Mesenchymal stem cell (in vitro differentiated cells and primary cell): ENCODE results near the gene PAPOLB.

ENCODE experiments used
- DNase-seq: peaks from one replicate; pipeline ENCODE4 v3.0.0-alpha.2; 2013
- H2AFZ ChIP-seq: one replicate; pipeline ENCODE4 v1.6.1; 2013; ENCODE audit warnings: low read depth, mild to moderate bottlenecking, control low read depth, inconsistent platforms, low read length, moderate library complexity
- H2AK5ac ChIP-seq: 2 replicates; pipeline ENCODE4 v1.6.1; 2013; ENCODE audit warnings: low read length, moderate library complexity, mild to moderate bottlenecking, inconsistent platforms; ENCODE audit not compliant: severe bottlenecking
- H2BK120ac ChIP-seq: one replicate; pipeline ENCODE4 v1.6.1; 2013; ENCODE audit warnings: low read depth, mild to moderate bottlenecking, inconsistent platforms, low read length, moderate library complexity
- H2BK12ac ChIP-seq, 2 experiments: one replicate each; pipeline ENCODE4 v1.6.1; 2013; ENCODE audit warnings: inconsistent platforms in 2 of 2, low read length in 2 of 2, mild to moderate bottlenecking in 2 of 2, moderate library complexity in 2 of 2, control low read depth in 1 of 2
- H2BK15ac ChIP-seq: one replicate; pipeline ENCODE4 v1.6.1; 2013; ENCODE audit warnings: mild to moderate bottlenecking, low read depth, inconsistent platforms; ENCODE audit not compliant: poor library complexity, severe bottlenecking
- H2BK5ac ChIP-seq: 2 replicates; pipeline ENCODE4 v1.6.1; 2013; ENCODE audit warnings: low read depth, mild to moderate bottlenecking, low read length, control low read depth, inconsistent platforms; ENCODE audit not compliant: poor library complexity, severe bottlenecking
- H3K14ac ChIP-seq, 2 experiments: one replicate each; pipeline ENCODE4 v1.6.1; 2013; ENCODE audit warnings: inconsistent platforms in 2 of 2, low read length in 2 of 2, control low read depth in 1 of 2, mild to moderate bottlenecking in 1 of 2, moderate library complexity in 1 of 2
- H3K18ac ChIP-seq, 2 experiments: one replicate each; pipeline ENCODE4 v1.6.1; 2013; ENCODE audit warnings: inconsistent platforms in 2 of 2, low read length in 2 of 2, control low read depth in 1 of 2, low read depth in 1 of 2, mild to moderate bottlenecking in 1 of 2
- H3K23ac ChIP-seq, 2 experiments: one replicate each; pipeline ENCODE4 v1.6.1; 2013; ENCODE audit warnings: inconsistent platforms in 2 of 2, low read length in 2 of 2, mild to moderate bottlenecking in 2 of 2, moderate library complexity in 2 of 2, control low read depth in 1 of 2
- H3K27ac ChIP-seq: 2 replicates; pipeline ENCODE4 v1.5.1; 2013; ENCODE audit warnings: mild to moderate bottlenecking, moderate library complexity, low read length, control low read depth, inconsistent platforms; ENCODE audit not compliant: poor library complexity, severe bottlenecking
- H3K27me3 ChIP-seq, 2 experiments: 2 replicates each; pipeline versions ENCODE4 v1.6.1 to v1.7.0; 2013; ENCODE audit warnings: low read length in 2 of 2, mild to moderate bottlenecking in 2 of 2, moderate library complexity in 2 of 2, control low read depth in 1 of 2, inconsistent platforms in 1 of 2; ENCODE audit not compliant: control insufficient read depth in 1 of 2, insufficient read depth in 1 of 2
- H3K36me3 ChIP-seq, 2 experiments: 2 replicates each; pipeline versions ENCODE4 v1.6.1 to v1.7.0; 2013; ENCODE audit warnings: low read length in 2 of 2, control low read depth in 1 of 2, inconsistent platforms in 1 of 2, low read depth in 1 of 2, mild to moderate bottlenecking in 1 of 2; ENCODE audit not compliant: insufficient read depth in 2 of 2, control insufficient read depth in 1 of 2
- H3K4ac ChIP-seq, 2 experiments: one replicate each; pipeline ENCODE4 v1.6.1; 2013; ENCODE audit warnings: inconsistent platforms in 2 of 2, low read length in 2 of 2, mild to moderate bottlenecking in 2 of 2, moderate library complexity in 2 of 2, control low read depth in 1 of 2, low read depth in 1 of 2
- H3K4me1 ChIP-seq: 2 replicates; pipeline ENCODE4 v1.6.1; 2013; ENCODE audit warnings: low read depth, low read length, control low read depth; ENCODE audit not compliant: control insufficient read depth, insufficient read depth
- H3K4me2 ChIP-seq: 2 replicates; pipeline ENCODE4 v1.6.1; 2013; ENCODE audit warnings: low read length, mild to moderate bottlenecking, inconsistent platforms; ENCODE audit not compliant: poor library complexity, severe bottlenecking
- H3K4me3 ChIP-seq, 2 experiments: 2 replicates each; pipeline versions ENCODE4 v1.5.1 to v1.7.0; 2013; ENCODE audit warnings: low read length in 2 of 2, mild to moderate bottlenecking in 2 of 2, control low read depth in 1 of 2, low read depth in 1 of 2; ENCODE audit not compliant: insufficient read depth in 1 of 2
- H3K79me1 ChIP-seq: replicated peaks from 2 replicates; pipeline ENCODE4 v1.6.1; 2013; ENCODE audit warnings: mild to moderate bottlenecking, control low read depth, low read length, inconsistent platforms; ENCODE audit not compliant: poor library complexity, severe bottlenecking
- H3K9ac ChIP-seq: 2 replicates; pipeline ENCODE4 v1.7.0; 2013; ENCODE audit warnings: mild to moderate bottlenecking, low read length, moderate library complexity
- H3K9me3 ChIP-seq: 2 replicates; pipeline ENCODE4 v1.7.0; 2013; ENCODE audit warnings: mild to moderate bottlenecking, low read length; ENCODE audit not compliant: control insufficient read depth
- H4K8ac ChIP-seq: one replicate; pipeline ENCODE4 v1.6.1; 2013; ENCODE audit warnings: inconsistent platforms, mild to moderate bottlenecking, low read length, moderate library complexity
- H4K91ac ChIP-seq: one replicate; pipeline ENCODE4 v1.6.1; 2013; ENCODE audit warnings: mild to moderate bottlenecking, low read length, inconsistent platforms
- WGBS: methylation state at CpG from one replicate; pipeline ENCODE4 v1.1.7; 2013; ENCODE audit warnings: mixed read lengths; 5-methylcytosine and 5-hydroxymethylcytosine counted together

Gene PAPOLB

GRCh38 chr7:4849390-4849789, 12.4 kb downstream of the PAPOLB start:
- no peak overlapping the region for H4K8ac ChIP-seq
- H3K27ac ChIP-seq: no peak overlapping the region
- H3K4me1 ChIP-seq: no peaks in the 10 kb centered on the region
- no peak overlapping the region for H2BK12ac ChIP-seq
- no peak overlapping the region for H4K91ac ChIP-seq
- no peak overlapping the region for H3K23ac ChIP-seq
- H2BK15ac ChIP-seq: no peak overlapping the region
- 45% methylated on average over 2 of the region's 4 CpGs for WGBS
- no peak overlapping the region for H3K4ac ChIP-seq
- no peak overlapping the region for H3K4me2 ChIP-seq
- no peak overlapping the region for H2AFZ ChIP-seq
- peaks cover 0 to 13% of the 10 kb centered on the region in 2 experiments for H3K27me3 ChIP-seq
- no peak overlapping the region for H3K18ac ChIP-seq
- no peak overlapping the region for H2BK120ac ChIP-seq
- H3K14ac ChIP-seq: no peak overlapping the region
- H3K9ac ChIP-seq: no peak overlapping the region
- no peak overlapping the region for H2BK5ac ChIP-seq
- H3K4me3 ChIP-seq: no peak overlapping the region
- no peak for DNase-seq
- no peaks in the 10 kb centered on the region for H3K36me3 ChIP-seq
- no peak overlapping the region for H2AK5ac ChIP-seq
- peaks cover 5% of the 10 kb centered on the region for H3K9me3 ChIP-seq
- H3K79me1 ChIP-seq: no peaks in the 10 kb centered on the region

GRCh38 chr7:4845740-4846142, 16.1 kb downstream of the PAPOLB start:
- 61% methylated on average over 18 of the region's 18 CpGs for WGBS
- Histone ChIP-seq H2BK15ac (no peak overlapping the region), H3K4me1 (no peaks in the 10 kb centered on the region), H3K36me3 (no peaks in the 10 kb centered on the region), H3K4me2 (peak overlapping the region; percentile 7), H4K91ac (no peak overlapping the region), H3K4ac (no peak overlapping the region), H3K4me3 (no peak overlapping the region), H2AFZ (no peak overlapping the region), H3K18ac (no peak overlapping the region), H2BK5ac (no peak overlapping the region), H3K9me3 (no peaks in the 10 kb centered on the region), H3K27ac (no peak overlapping the region), H4K8ac (no peak overlapping the region), H2BK120ac (no peak overlapping the region), H3K14ac (no peak overlapping the region), H3K79me1 (no peaks in the 10 kb centered on the region), H2AK5ac (no peak overlapping the region), H2BK12ac (no peak overlapping the region), H3K23ac (no peak overlapping the region), H3K9ac (peak overlapping the region; percentile 41), H3K27me3 (peaks cover 0 to 13% of the 10 kb centered on the region in 2 experiments)
- no peak for DNase-seq

- Histone ChIP-seq H3K18ac (peak overlapping the region in 1 of 2 experiments; percentile 28), H4K8ac (peak overlapping the region; percentile 59), H2AFZ (no peak overlapping the region), H3K36me3 (no peaks in the 10 kb centered on the region), H3K14ac (peak overlapping the region in 1 of 2 experiments; percentile 46), H3K23ac (no peak overlapping the region), H3K27ac (no peak overlapping the region), H3K9me3 (no peaks in the 10 kb centered on the region), H3K4me2 (no peak overlapping the region), H3K27me3 (peaks cover under 1 to 13% of the 10 kb centered on the region in 2 experiments), H3K4me1 (no peaks in the 10 kb centered on the region), H2BK15ac (no peak overlapping the region), H2AK5ac (no peak overlapping the region), H2BK120ac (no peak overlapping the region), H3K4ac (no peak overlapping the region), H3K9ac (no peak overlapping the region), H2BK12ac (no peak overlapping the region), H4K91ac (no peak overlapping the region), H3K4me3 (no peak overlapping the region), H3K79me1 (no peaks in the 10 kb centered on the region), H2BK5ac (no peak overlapping the region)
- 66% methylated on average over 19 of the region's 22 CpGs for WGBS
- DNase-seq: peak; percentile 35
These were observed 19.3 kb downstream of the PAPOLB start for GRCh38 chr7:4842319-4843064.

- DNase-seq: no peak
- WGBS: 89% methylated on average over 13 of the region's 13 CpGs
- Histone ChIP-seq H3K4ac (no peak overlapping the region), H4K91ac (no peak overlapping the region), H2AK5ac (no peak overlapping the region), H3K79me1 (no peaks in the 10 kb centered on the region), H2BK15ac (no peak overlapping the region), H3K9ac (no peak overlapping the region), H3K4me3 (no peak overlapping the region), H3K4me2 (no peak overlapping the region), H4K8ac (no peak overlapping the region), H3K4me1 (peaks cover 3% of the 10 kb centered on the region), H3K27ac (no peak overlapping the region), H2BK12ac (no peak overlapping the region), H2AFZ (no peak overlapping the region), H3K36me3 (no peaks in the 10 kb centered on the region), H3K18ac (no peak overlapping the region), H3K14ac (no peak overlapping the region), H2BK120ac (no peak overlapping the region), H3K23ac (no peak overlapping the region), H3K27me3 (peaks cover 5 to 13% of the 10 kb centered on the region in 2 experiments), H2BK5ac (no peak overlapping the region), H3K9me3 (no peaks in the 10 kb centered on the region)
These were observed 20.0 kb downstream of the PAPOLB start for GRCh38 chr7:4841836-4842235.
